HepG2 (cell line): ENCODE measurements around the gene STUB1. TPM values are rescaled to one million over a fixed set of nuclear protein-coding genes. Genes with fewer than 3 reads are reported as not detected.

Experiments used
- ARNT2 ChIP-seq: sonication (generic); formaldehyde crosslinking; IDR thresholded peaks from 2 replicates; pipeline ENCODE4 v1.8.0; 2022; ENCODE audit warnings: mild to moderate bottlenecking, low read depth, missing genetic modification reagents, moderate library complexity
- DMAP1 ChIP-seq: IDR thresholded peaks from 2 replicates; pipeline ENCODE4 v1.6.1; 2016
- MTA3 ChIP-seq: sonication (generic); formaldehyde crosslinking; IDR thresholded peaks from 2 replicates; pipeline ENCODE4 v1.4.0; 2020; ENCODE audit warnings: missing genetic modification reagents
- POLR2AphosphoS5 ChIP-seq: IDR thresholded peaks from 2 replicates; pipeline ENCODE4 v1.6.1; 2012; ENCODE audit warnings: low read depth, low read length
- REXO4 ChIP-seq: sonication (generic); formaldehyde crosslinking; IDR thresholded peaks from 2 replicates; pipeline ENCODE4 v1.8.0; 2022; ENCODE audit warnings: missing genetic modification reagents, mild to moderate bottlenecking, borderline replicate concordance
- SYNCRIP ChIP-seq: fragments of 200-400 bp; formaldehyde crosslinking; IDR thresholded peaks from 2 replicates; pipeline ENCODE4 v1.6.1; 2018; ENCODE audit warnings: mild to moderate bottlenecking, low read depth, low read length; ENCODE audit not compliant: insufficient read depth
- TBL1XR1 ChIP-seq: fragments of 150-350 bp; IDR thresholded peaks from 2 replicates; pipeline ENCODE4 v1.6.1; 2014; ENCODE audit warnings: borderline replicate concordance, low read length; ENCODE audit not compliant: partially characterized antibody
- TCF7L2 ChIP-seq: IDR thresholded peaks from 2 replicates; pipeline ENCODE4 v1.6.1; 2011; ENCODE audit warnings: mild to moderate bottlenecking, low read depth, low read length, moderate library complexity
- UBTF ChIP-seq: sonication (generic); formaldehyde crosslinking; IDR thresholded peaks from 2 replicates; pipeline ENCODE4 v1.4.0; 2020; ENCODE audit warnings: mild to moderate bottlenecking, missing genetic modification reagents
- XBP1 ChIP-seq: sonication (generic); formaldehyde crosslinking; IDR thresholded peaks from 2 replicates; pipeline ENCODE4 v1.5.0; 2020; ENCODE audit warnings: missing genetic modification reagents
- XRCC5 ChIP-seq: fragments of 200-400 bp; formaldehyde crosslinking; optimal IDR thresholded peaks from 2 replicates; pipeline ENCODE3; 2017; ENCODE audit warnings: mild to moderate bottlenecking, low read length
- ZBED4 ChIP-seq: sonication (generic); formaldehyde crosslinking; IDR thresholded peaks from 2 replicates; pipeline ENCODE4 v1.4.0; 2020; ENCODE audit warnings: missing genetic modification reagents, borderline replicate concordance
- ZBTB2 ChIP-seq: sonication (generic); formaldehyde crosslinking; IDR thresholded peaks from 2 replicates; pipeline ENCODE4 v1.8.0; 2022; ENCODE audit warnings: low read depth, missing genetic modification reagents
- ZNF18 ChIP-seq: sonication (generic); formaldehyde crosslinking; IDR thresholded peaks from 2 replicates; pipeline ENCODE4 v1.8.0; 2022; ENCODE audit warnings: mild to moderate bottlenecking, missing genetic modification reagents; ENCODE audit not compliant: insufficient replicate concordance
- ZNF251 ChIP-seq: sonication (generic); formaldehyde crosslinking; IDR thresholded peaks from 2 replicates; pipeline ENCODE4 v1.9.0; 2021; ENCODE audit warnings: mild to moderate bottlenecking, missing genetic modification reagents
- ZNF276 ChIP-seq: sonication (generic); formaldehyde crosslinking; IDR thresholded peaks from 2 replicates; pipeline ENCODE4 v1.4.0; 2020; ENCODE audit warnings: mild to moderate bottlenecking, low read depth, missing genetic modification reagents
- ZNF329 ChIP-seq: sonication (generic); formaldehyde crosslinking; IDR thresholded peaks from 2 replicates; pipeline ENCODE4 v1.9.0; 2021; ENCODE audit warnings: low read depth, mild to moderate bottlenecking, missing genetic modification reagents
- ZNF432 ChIP-seq: sonication (generic); formaldehyde crosslinking; IDR thresholded peaks from 2 replicates; pipeline ENCODE4 v1.5.0; 2020; ENCODE audit warnings: missing genetic modification reagents, mild to moderate bottlenecking, borderline replicate concordance
- ZNF850 ChIP-seq: sonication (generic); formaldehyde crosslinking; conservative IDR thresholded peaks from 2 replicates; pipeline ENCODE4 v1.9.0; 2021; ENCODE audit warnings: mild to moderate bottlenecking, missing genetic modification reagents
- polyA plus RNA-seq, 8 experiments: library from polyadenylated mRNA; depleted of rRNA in 3 of 8; stranded (reverse) in 7 of 8; unstranded in 1 of 8; fragments of >200 nt; fragmentation: Illumina TruSeq in 4 of 8; extraction: Trizol in 4 of 8; gene quantifications; 2 replicates each; pipeline versions ENCODE4 v1.2.1 to v1.2.3, GENCODE V29; 2011 to 2016; ENCODE audit warnings: low read depth in 4 of 8, missing spikeins in 1 of 8, mixed read lengths in 1 of 8; ENCODE audit not compliant: insufficient read depth in 1 of 8
- total RNA-seq, 5 experiments: library from RNA; depleted of rRNA; stranded (reverse); fragments of >200 nt; fragmentation: Illumina TruSeq; extraction: Trizol; gene quantifications; 2 replicates each; pipeline ENCODE4 v1.2.3, GENCODE V29; 2016; ENCODE audit warnings: low read depth in 1 of 5

STUB1 gene
- total and polyA plus RNA-seq, 2 of the 13 experiments (the other 11 are each of a cell fraction or from before 2014, with no cell fraction given), result 52.9 to 78.2 TPM

- TF ChIP-seq ZNF276 (CRISPR knock-in tag), result peak; percentile 24; the same call in 1 of the 2 replicates
- TF ChIP-seq XBP1, result no peak
- TF ChIP-seq XRCC5, result no peak
- TF ChIP-seq ZBTB2 (CRISPR knock-in tag), result no peak
- TF ChIP-seq REXO4 (CRISPR knock-in tag), result no peak
- TF ChIP-seq SYNCRIP, result no peak
- no peak for TF ChIP-seq ZNF850
- TF ChIP-seq ARNT2 (CRISPR knock-in tag), result no peak
- no peak for TF ChIP-seq ZNF329 (CRISPR knock-in tag)
- no peak for TF ChIP-seq ZNF18
- TF ChIP-seq ZNF432 (CRISPR knock-in tag), result no peak
- TF ChIP-seq ZBED4, result no peak
- peak; percentile 33; the same call in 1 of the 2 replicates for TF ChIP-seq UBTF (CRISPR knock-in tag)
- no peak for TF ChIP-seq TBL1XR1
- TF ChIP-seq MTA3, result no peak
- TF ChIP-seq DMAP1, result no peak; the same call in 1 of the 2 replicates
- 0 out of 2 replicates have a peak, but pooled peaks have one; percentile 9 for TF ChIP-seq ZNF251 (CRISPR knock-in tag)
- TF ChIP-seq TCF7L2, result no peak
- TF ChIP-seq POLR2AphosphoS5, result peak; percentile 62
Measured at GRCh38 chr16:630815-631405, 49.3 kb upstream of the STUB1 start, which contains the start of gene WFIKKN1 (continued).
